ENCODE measurements around the gene BCS1L.

DNA sequence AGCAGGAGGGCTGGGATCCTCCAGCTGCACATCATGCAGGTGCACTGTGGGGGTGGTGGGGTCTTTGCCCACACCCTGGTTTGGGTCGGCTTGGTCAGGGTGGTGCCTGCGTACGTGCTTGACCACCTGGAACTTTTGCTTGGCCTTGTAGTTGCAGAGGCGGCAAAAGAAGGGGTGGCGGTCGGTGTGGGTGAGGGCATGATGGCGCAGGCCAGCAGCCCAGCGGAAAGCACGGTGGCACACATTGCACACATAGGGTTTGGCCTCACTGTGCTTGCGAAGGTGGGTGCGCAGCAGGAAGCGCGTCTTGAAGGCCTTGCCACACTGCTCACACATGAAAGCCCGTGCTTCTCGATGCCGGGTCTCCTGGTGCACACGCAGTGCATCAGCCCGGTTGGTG is 21.1 kb upstream of the BCS1L start:
- TF ChIP-seq, protein P1, sequence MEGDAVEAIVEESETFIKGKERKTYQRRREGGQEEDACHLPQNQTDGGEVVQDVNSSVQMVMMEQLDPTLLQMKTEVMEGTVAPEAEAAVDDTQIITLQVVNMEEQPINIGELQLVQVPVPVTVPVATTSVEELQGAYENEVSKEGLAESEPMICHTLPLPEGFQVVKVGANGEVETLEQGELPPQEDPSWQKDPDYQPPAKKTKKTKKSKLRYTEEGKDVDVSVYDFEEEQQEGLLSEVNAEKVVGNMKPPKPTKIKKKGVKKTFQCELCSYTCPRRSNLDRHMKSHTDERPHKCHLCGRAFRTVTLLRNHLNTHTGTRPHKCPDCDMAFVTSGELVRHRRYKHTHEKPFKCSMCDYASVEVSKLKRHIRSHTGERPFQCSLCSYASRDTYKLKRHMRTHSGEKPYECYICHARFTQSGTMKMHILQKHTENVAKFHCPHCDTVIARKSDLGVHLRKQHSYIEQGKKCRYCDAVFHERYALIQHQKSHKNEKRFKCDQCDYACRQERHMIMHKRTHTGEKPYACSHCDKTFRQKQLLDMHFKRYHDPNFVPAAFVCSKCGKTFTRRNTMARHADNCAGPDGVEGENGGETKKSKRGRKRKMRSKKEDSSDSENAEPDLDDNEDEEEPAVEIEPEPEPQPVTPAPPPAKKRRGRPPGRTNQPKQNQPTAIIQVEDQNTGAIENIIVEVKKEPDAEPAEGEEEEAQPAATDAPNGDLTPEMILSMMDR (conservative IDR thresholded peaks at IDR 0.05; ENCODE audit: low read depth, low read length): no peak
- TF ChIP-seq EZH2 (IDR thresholded peaks at IDR 0.05; ENCODE audit: low read length, unreplicated experiment): no peak
- no peak for TF ChIP-seq EZH2phosphoT487 (IDR thresholded peaks at IDR 0.05; ENCODE audit: borderline replicate concordance, low read length)

Measured in PC-3 (cell line).